ENCODE measurements around the gene FABP3.

FABP3 gene

GRCh38 chr1:31409946-31410858, 37.3 kb upstream of the FABP3 start:
- TF ChIP-seq POLR2A (IDR thresholded peaks at IDR 0.05; ENCODE audit: low read depth, low read length): no peak
- FAIRE-seq (no peak), DNase-seq (ENCODE audit: insufficient read length, low spot score) (no peak)

GRCh38 chr1:31408788-31409318, 36.0 kb upstream of the FABP3 start:
- TF ChIP-seq POLR2A (IDR thresholded peaks at IDR 0.05; ENCODE audit: low read depth, low read length): no peak
- no peak for DNase-seq (ENCODE audit: insufficient read length, low spot score)

GRCh38 chr1:31407029-31407626, 34.3 kb upstream of the FABP3 start:
- TF ChIP-seq POLR2A (IDR thresholded peaks at IDR 0.05; ENCODE audit: low read depth, low read length): no peak
- FAIRE-seq (no peak), DNase-seq (ENCODE audit: insufficient read length, low spot score) (no peak)

More at GRCh38 chr1:31408788-31409318, 36.0 kb upstream of the FABP3 start:
- no peak for FAIRE-seq

GRCh38 chr1:31405578-31406245, 32.8 kb upstream of the FABP3 start:
- DNase-seq (ENCODE audit: insufficient read length, low spot score): no peak

GRCh38 chr1:31401241-31401640, 28.4 kb upstream of the FABP3 start:
- DNase-seq (ENCODE audit: insufficient read length, low spot score) (no peak), FAIRE-seq (no peak)
- TF ChIP-seq POLR2A (IDR thresholded peaks at IDR 0.05; ENCODE audit: low read depth, low read length): no peak

More at GRCh38 chr1:31405578-31406245, 32.8 kb upstream of the FABP3 start:
- no peak for FAIRE-seq
- no peak for TF ChIP-seq POLR2A (IDR thresholded peaks at IDR 0.05; ENCODE audit: low read depth, low read length)

- FAIRE-seq (no peak), DNase-seq (ENCODE audit: insufficient read length, low spot score) (no peak)
- no peak for TF ChIP-seq POLR2A (IDR thresholded peaks at IDR 0.05; ENCODE audit: low read depth, low read length)
Observed at GRCh38 chr1:31400393-31400792, 27.5 kb upstream of the FABP3 start.

GRCh38 chr1:31399976-31400375, 27.1 kb upstream of the FABP3 start:
- DNase-seq (ENCODE audit: insufficient read length, low spot score) (no peak), FAIRE-seq (no peak)
- TF ChIP-seq POLR2A (IDR thresholded peaks at IDR 0.05; ENCODE audit: low read depth, low read length): no peak

GRCh38 chr1:31398246-31398645, 25.4 kb upstream of the FABP3 start:
- DNase-seq (ENCODE audit: insufficient read length, low spot score) (no peak), FAIRE-seq (no peak)
- no peak for TF ChIP-seq POLR2A (IDR thresholded peaks at IDR 0.05; ENCODE audit: low read depth, low read length)

- TF ChIP-seq POLR2A (IDR thresholded peaks at IDR 0.05; ENCODE audit: low read depth, low read length): no peak
- FAIRE-seq (peak; percentile 65), DNase-seq (ENCODE audit: insufficient read length, low spot score) (peak; percentile 66)
Observed at GRCh38 chr1:31397360-31398095, 24.7 kb upstream of the FABP3 start.

GRCh38 chr1:31396633-31397351, 23.9 kb upstream of the FABP3 start:
- DNase-seq (ENCODE audit: insufficient read length, low spot score) (no peak), FAIRE-seq (peak; percentile 58)
- no peak for TF ChIP-seq POLR2A (IDR thresholded peaks at IDR 0.05; ENCODE audit: low read depth, low read length)

GRCh38 chr1:31394584-31395193, 21.8 kb upstream of the FABP3 start:
- FAIRE-seq (peak; percentile 11), DNase-seq (ENCODE audit: insufficient read length, low spot score) (peak; percentile 78)
- TF ChIP-seq POLR2A (IDR thresholded peaks at IDR 0.05; ENCODE audit: low read depth, low read length): no peak

GRCh38 chr1:31393463-31393862, 20.6 kb upstream of the FABP3 start:
- TF ChIP-seq POLR2A (IDR thresholded peaks at IDR 0.05; ENCODE audit: low read depth, low read length): no peak
- FAIRE-seq (no peak), DNase-seq (ENCODE audit: insufficient read length, low spot score) (no peak)
